GM18861 (cell line): ENCODE measurements around the gene TPPP3.

Experiments used
- ATAC-seq: cut with Tn5 transposase; IDR thresholded peaks from one replicate; pipeline ENCODE4 v1.9.1; 2021; ENCODE audit not compliant: unreplicated experiment

Gene TPPP3

DNA sequence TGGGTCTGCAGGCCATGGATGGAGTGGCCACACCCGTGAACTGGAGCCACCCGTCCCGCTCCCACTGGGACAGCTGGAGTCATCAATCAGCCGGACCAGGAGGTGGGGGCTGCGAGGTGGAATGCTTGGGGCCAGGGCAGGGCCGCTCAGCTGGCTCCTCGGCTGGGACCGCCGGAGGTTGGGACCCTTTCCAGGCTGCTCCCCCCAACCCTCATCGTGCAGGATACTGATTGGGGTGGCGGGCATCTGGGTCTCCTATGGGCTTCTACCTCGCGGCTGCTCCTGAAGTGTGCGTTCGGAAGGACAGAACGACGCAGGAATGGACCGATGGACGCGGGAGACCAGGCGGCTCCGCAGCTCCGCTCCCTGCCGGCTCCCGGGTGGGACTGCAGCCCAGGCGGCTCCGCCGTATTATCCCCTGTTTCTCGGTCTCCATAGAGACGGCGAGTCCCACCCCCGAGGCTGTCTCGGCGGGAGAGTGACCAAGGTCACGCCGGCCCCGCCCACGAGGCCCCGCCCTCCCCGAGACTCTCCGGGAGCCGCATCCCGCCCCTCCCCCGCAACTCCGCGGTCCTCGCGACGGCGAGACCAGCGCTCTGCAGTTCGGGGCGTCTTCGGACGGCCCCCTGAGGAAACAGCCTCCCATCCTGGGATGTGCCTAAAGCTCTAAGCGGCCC is at the start of gene TPPP3:
TPPP3 (minus strand) TSS at position 388 of the 677 bp plus-strand sequence. CDS start 2,387 bp downstream, outside the sequence.
- no peak for ATAC-seq

DNA sequence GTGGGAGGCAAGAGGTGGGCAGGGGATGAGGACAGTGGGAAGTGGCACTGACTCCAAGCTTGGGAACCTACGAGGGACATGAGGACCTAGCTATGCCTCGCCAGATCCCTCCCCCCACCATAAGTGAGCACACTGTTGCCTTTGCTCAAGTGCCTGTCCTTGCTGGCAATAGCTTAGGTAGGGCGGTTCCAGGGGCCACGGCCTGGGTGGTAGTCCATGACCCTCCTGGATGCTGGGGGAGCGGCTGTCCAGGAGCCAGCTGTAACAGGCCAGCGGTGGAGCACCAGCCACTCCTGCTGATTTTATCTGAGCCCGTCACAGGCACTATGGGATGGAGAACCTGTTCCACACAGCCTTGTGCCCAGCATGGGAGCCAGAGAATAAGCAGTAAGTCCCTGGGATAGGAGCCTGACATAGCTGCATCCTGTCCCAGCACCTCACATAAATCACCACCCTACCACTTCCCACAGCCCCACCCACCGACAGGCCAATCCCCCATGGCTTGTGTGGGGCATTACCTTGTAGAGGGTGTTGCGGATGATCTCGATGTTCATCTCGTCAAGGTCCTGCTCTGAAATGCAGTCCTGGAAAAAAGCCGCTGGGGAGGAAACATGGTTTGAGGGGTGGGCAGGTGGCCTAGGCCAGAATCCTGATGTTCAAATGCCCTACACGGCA is 49.4 kb upstream of the TPPP3 start:
- no peak for ATAC-seq

GRCh38 chr16:67441907-67442306 is 48.6 kb upstream of the TPPP3 start:
- ATAC-seq: no peak

- ATAC-seq: no peak
Observed at GRCh38 chr16:67441271-67441753, 48.0 kb upstream of the TPPP3 start.

- ATAC-seq: no peak
Observed at GRCh38 chr16:67438824-67439393, 45.6 kb upstream of the TPPP3 start.

DNA sequence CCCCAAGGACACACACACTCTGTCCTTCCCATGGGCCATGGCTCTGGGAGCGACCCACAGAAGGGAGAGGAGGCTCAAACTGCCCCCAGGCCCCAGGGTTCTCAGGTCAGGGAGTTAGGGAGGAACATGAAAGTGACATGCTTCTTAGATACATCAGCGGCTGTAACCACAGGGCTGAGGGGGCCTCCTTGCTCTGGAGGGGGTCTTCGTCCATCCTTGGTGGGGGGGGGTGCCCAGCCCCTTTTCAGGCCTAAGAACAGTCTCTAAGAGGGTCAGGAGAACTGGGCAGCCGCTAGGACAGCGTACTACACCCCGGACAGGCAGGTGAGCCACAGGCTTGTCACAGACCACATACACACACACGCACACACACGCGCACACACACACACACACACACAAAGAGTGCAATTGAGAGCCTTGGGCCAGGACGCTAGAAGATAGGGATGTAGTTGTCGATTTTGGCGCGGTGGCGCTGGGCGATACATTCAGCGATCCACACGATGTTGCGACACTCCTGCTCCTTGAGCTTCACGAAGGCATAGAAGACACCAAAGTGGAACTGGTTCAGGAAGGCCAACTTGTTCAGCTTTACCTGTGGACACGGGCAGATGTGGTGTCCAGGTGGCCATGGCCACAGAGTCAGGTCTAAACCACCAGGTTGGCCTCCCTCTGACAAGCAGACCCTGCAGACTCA is 44.9 kb upstream of the TPPP3 start:
- ATAC-seq: no peak

DNA sequence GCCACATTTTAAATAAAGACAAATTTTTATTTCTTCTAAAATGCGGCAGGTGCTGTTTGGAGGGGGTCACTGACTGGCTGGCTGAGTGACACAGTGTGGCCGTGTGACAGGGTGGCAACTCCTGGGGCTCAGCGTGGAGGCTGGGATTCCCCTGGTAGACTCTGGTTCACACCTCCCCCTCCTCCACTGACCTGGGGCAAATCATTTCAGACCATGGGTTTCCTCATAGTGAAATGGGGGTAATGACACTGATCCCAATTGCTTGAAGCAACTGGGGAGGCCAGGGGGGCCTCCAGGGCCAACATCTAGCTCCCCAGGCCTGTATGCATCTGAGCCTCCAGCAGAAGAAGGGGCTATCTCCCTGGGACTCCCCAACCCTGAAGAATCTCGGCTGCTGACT is 44.2 kb upstream of the TPPP3 start:
- no peak for ATAC-seq

DNA sequence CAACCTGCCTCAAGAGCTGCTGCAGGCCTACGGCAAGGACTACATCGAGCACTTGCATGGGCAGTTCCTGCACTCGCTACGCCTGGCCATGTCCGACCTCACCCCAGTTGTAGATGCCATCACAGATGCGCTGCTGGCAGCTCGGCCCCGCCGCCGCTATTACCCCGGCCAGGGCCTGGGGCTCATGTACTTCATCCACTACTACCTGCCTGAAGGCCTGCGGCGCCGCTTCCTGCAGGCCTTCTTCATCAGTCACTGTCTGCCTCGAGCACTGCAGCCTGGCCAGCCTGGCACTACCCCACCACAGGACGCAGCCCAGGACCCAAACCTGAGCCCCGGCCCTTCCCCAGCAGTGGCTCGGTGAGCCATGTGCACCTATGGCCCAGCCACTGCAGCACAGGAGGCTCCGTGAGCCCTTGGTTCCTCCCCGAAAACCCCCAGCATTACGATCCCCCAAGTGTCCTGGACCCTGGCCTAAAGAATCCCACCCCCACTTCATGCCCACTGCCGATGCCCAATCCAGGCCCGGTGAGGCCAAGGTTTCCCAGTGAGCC is 43.4 kb upstream of the TPPP3 start:
- no peak for ATAC-seq

GRCh38 chr16:67435758-67436164 is 42.5 kb upstream of the TPPP3 start:
- no peak for ATAC-seq

DNA sequence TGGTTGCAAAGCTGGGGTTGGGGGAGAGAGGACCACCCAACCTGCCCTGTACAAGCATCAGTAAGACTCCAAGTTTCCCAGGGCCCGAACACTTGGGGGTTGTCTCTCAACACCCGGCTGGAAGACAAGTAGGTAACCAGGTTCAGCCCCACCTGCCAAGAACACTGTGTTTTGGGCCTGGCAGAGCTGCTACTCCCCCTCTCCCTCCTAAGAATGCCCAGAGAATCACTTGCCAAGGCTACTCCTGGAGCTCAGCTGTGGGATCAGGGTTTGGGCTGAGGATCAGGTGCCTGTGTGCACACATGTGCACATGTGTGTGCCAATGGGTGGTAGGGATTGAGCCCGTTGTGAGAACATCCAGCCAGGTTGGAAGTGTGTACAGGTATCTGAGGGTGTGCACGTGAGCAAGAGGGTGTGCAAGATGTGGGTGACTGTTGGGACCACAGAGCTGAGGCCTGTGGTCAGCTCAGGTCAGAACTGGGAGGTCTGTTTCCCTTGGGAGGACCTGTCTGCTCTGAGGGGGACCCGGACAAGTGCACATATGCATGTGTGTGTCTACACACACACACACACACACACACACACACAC is 39.9 kb upstream of the TPPP3 start:
- no peak for ATAC-seq

GRCh38 chr16:67432506-67432890 is 39.2 kb upstream of the TPPP3 start:
- ATAC-seq: no peak

GRCh38 chr16:67431775-67432505 is 38.6 kb upstream of the TPPP3 start:
- no peak for ATAC-seq

- ATAC-seq: no peak
Observed at GRCh38 chr16:67430977-67431774, 37.9 kb upstream of the TPPP3 start, which contains the start of gene HSD11B2. Gene HSD11B2 (plus strand): TSS chr16:67431121. CDS start chr16:67431249, 128 bp downstream.

GRCh38 chr16:67430504-67430976 is 37.2 kb upstream of the TPPP3 start:
- ATAC-seq: no peak

DNA sequence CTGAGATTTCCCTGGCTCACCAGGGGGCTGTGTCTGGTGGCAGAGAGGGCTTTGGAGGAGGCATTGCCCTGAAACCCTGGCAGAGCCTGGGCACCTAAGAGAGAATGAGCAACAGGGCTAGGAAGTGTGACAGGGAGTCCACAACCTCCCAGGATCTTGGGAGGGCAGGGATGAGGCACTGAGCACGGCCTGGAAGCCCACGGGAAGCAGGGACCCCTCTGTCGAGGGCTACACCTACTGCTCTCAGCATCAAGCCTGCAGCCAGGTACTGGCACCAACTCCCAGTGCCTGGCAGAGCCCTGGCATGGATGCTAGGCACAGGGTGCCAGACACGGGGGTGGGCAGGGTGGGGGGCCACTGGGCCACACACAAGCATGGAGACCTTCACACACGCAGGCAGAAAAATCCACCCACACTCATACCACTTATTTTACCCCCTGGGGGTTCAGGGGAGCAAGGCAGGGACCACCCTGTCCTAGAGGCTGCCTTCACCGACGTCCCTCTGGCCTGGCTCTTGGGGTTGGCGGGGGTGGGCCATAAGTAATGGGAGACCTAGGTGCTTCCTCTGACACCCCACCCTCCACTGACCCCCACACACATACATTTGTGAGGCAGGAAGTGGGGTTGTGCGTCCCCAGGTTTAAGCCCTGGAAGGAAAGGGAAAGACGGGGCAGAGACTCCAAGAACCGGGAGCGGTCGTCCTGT is 36.7 kb upstream of the TPPP3 start:
- no peak for ATAC-seq

DNA sequence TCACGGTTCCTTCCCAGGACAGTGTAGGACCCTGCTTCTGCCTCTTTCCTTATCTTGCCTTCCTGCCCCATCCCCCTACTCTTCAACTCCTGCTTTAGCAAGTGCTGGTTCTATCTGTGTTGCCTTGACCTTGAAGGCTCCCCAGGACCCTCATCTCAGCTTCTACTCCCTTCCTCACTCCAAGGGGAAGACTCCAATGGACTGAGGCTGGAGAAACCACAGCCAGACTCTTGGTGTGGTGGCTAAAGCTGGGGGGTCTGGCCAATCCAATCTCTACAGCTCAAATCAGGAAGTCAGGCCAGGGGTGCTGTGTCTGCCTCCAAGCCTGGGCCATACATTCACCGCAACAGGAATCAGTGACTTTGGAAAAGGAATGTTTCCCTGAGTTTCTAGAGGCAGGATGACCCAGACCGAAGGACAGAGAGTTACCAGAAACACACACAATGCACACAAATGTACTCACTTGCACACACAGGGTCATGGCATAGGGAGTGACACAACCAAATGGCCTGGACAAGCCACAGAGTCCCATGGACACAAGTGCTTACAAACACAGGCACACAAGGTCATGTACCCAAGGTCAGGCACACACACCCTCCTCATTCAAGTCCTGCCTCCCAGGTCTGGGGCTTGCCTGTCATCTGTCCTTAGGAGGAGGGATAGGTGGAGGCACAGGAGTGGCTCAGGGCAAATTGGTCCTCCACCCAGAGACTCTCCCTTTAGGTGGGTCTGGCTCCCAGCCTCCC is 35.9 kb upstream of the TPPP3 start:
- ATAC-seq: no peak

DNA sequence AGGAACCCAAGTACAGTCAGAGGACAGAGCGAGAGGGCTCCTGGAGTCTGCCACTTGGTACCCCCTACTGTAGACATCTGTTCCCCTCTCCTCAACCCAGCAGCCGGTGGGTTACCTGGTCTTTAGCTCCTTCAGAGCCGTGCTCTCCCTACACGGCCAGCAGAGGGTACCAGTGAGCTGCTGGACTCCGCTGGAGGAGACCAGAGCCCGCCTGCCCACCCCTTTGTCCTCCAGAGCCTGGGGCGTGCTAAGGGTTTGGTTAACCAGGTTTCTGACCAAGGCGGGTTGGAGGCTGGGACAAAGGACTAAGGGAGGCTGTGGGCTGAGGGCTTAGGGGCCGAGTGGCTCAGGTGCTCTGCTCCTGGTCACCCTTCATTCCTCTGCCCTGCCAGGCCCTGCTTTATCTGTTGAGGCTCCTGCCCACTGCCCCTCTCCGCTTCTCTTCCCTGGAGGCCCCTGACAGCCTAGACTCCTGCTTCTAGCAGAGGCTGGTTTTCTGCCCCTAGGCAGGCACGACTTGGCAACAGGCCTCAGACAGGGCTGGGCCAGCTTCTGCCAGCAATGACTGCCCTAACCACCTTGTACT is 34.9 kb upstream of the TPPP3 start:
- ATAC-seq: no peak

DNA sequence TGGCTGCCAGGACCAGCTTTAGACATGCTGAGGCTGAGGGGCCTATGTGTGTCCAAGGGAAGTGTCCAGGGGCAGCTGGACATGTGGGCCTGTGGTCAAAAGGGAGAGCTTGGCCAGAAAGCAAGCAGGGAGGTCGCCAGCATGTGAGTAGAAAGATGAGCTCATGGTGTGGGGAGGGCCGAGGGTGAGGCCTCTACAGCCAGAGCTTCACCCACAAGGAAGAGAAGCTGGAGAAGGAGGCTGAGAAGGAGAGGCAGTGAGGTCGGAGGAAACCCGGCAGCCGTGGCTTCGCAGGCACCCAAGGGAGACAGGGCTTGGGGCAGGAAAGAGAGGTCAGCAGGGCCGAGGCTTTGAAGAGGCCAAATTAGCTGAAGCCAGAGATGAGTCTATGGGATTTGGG is 33.7 kb upstream of the TPPP3 start:
- ATAC-seq: no peak
